DOHH2 (cell line): Measurements from ENCODE around the gene VGF.

Source experiments
- CTCF ChIP-seq: fragments of 200-600 bp; sonication (generic); IDR thresholded peaks from one replicate; pipeline ENCODE4 v1.5.1; 2014; ENCODE audit warnings: antibody characterized with exemption, mild to moderate bottlenecking, low read depth, low read length; ENCODE audit not compliant: poor library complexity, severe bottlenecking
- EZH2phosphoT487 ChIP-seq: fragments of 200-600 bp; sonication (generic); IDR thresholded peaks from 2 replicates; pipeline ENCODE4 v1.6.1; 2017; ENCODE audit warnings: borderline replicate concordance, mild to moderate bottlenecking, antibody characterized with exemption, low read length, moderate library complexity, mixed read lengths

GRCh38 chr7:101177644-101178043, 12.3 kb upstream of the VGF start:
- TF ChIP-seq CTCF (no peak), EZH2phosphoT487 (no peak)
